GM18498 (cell line): Measurements from ENCODE around the gene A1BG.
"Not testable (repeated sequence)": the region's sequence is repeated elsewhere in the genome, so short reads cannot be mapped to it uniquely, and the experiment has no call there.

Experiments used
- ATAC-seq: cut with Tn5 transposase; IDR thresholded peaks from one replicate; pipeline ENCODE4 v1.9.1; 2021; ENCODE audit warnings: mild to moderate bottlenecking, moderate library complexity; ENCODE audit not compliant: unreplicated experiment

A1BG gene

GRCh38 chr19:58386576-58387337 is 33.5 kb upstream of the A1BG start, which contains the start of gene RPS5:
Gene RPS5, plus strand, starts transcription at chr19:58387269. Its CDS starts 869 bp downstream, at chr19:58388138.
- ATAC-seq: peak; percentile 89

GRCh38 chr19:58385891-58386575 is 32.7 kb upstream of the A1BG start:
- ATAC-seq: peak; percentile 17

GRCh38 chr19:58385313-58385890 is 32.1 kb upstream of the A1BG start:
- ATAC-seq: no peak

GRCh38 chr19:58382997-58383603 is 29.8 kb upstream of the A1BG start:
- ATAC-seq: no peak

- no peak for ATAC-seq
Observed at GRCh38 chr19:58381460-58382212, 28.3 kb upstream of the A1BG start.

GRCh38 chr19:58380662-58381459 is 27.6 kb upstream of the A1BG start, which contains the start of gene ZNF837:
Gene ZNF837, minus strand, starts transcription at chr19:58381030. Its CDS starts 11,698 bp downstream, at chr19:58369332.
- ATAC-seq: peak; percentile 83

GRCh38 chr19:58380037-58380661 is 26.9 kb upstream of the A1BG start:
- ATAC-seq: no peak

GRCh38 chr19:58379246-58379645 is 26.0 kb upstream of the A1BG start:
- no peak for ATAC-seq

- not testable (repeated sequence) for ATAC-seq
Observed at GRCh38 chr19:58376724-58377123, 23.4 kb upstream of the A1BG start.

- no peak for ATAC-seq
Observed at GRCh38 chr19:58374200-58374599, 20.9 kb upstream of the A1BG start.

- no peak for ATAC-seq
Observed at GRCh38 chr19:58372311-58373133, 19.2 kb upstream of the A1BG start.

GRCh38 chr19:58368561-58369360 is 15.5 kb upstream of the A1BG start:
- no peak for ATAC-seq

GRCh38 chr19:58367698-58368454 is 14.6 kb upstream of the A1BG start:
- ATAC-seq: no peak

- ATAC-seq: no peak
Observed at GRCh38 chr19:58366585-58367430, 13.5 kb upstream of the A1BG start.

- no peak for ATAC-seq
Observed at GRCh38 chr19:58364146-58364545, 10.9 kb upstream of the A1BG start.
